Measurements from ENCODE around the gene GFRA4.

Gene GFRA4

GRCh38 chr20:3673221-3674070 is 10.2 kb upstream of the GFRA4 start:
- no peak for ATAC-seq

- ATAC-seq = no peak
Measured at GRCh38 chr20:3672547-3673171, 9.5 kb upstream of the GFRA4 start.

- no peak for ATAC-seq
Measured at GRCh38 chr20:3671986-3672546, 8.9 kb upstream of the GFRA4 start.

- ATAC-seq = no peak
Measured at GRCh38 chr20:3670945-3671344, 7.7 kb upstream of the GFRA4 start.

GRCh38 chr20:3670511-3670910 is 7.3 kb upstream of the GFRA4 start:
- no peak for ATAC-seq

GRCh38 chr20:3669710-3670367 is 6.6 kb upstream of the GFRA4 start:
- no peak for ATAC-seq

- ATAC-seq = no peak
Measured at GRCh38 chr20:3667434-3668037, 4.3 kb upstream of the GFRA4 start.

- no peak for ATAC-seq
Measured at GRCh38 chr20:3663858-3664257, 659 bp upstream of the GFRA4 start.

- no peak for ATAC-seq
Measured at GRCh38 chr20:3661814-3662665, 1.2 kb downstream of the GFRA4 start.

GRCh38 chr20:3661060-3661813 is 2.0 kb downstream of the GFRA4 start:
- no peak for ATAC-seq

GRCh38 chr20:3660262-3661059 is 2.7 kb downstream of the GFRA4 start:
- no peak for ATAC-seq

GRCh38 chr20:3659492-3660261 is 3.5 kb downstream of the GFRA4 start:
- ATAC-seq = no peak

- peak; percentile 39 to 60 for ATAC-seq
Measured at GRCh38 chr20:3658716-3659491, 4.3 kb downstream of the GFRA4 start.

- ATAC-seq = no peak
Measured at GRCh38 chr20:3658019-3658715, 5.0 kb downstream of the GFRA4 start.

GRCh38 chr20:3655131-3655405 is 8.1 kb downstream of the GFRA4 start:
- ATAC-seq = no peak

- no peak for ATAC-seq
Measured at GRCh38 chr20:3654326-3655130, 8.7 kb downstream of the GFRA4 start.

GRCh38 chr20:3653921-3654320 is 9.3 kb downstream of the GFRA4 start:
- no peak for ATAC-seq

Measured in activated CD4-positive, CD25-positive, alpha-beta regulatory T cell treated with anti-CD3 and anti-CD28 coated beads, Interleukin-2, amount 50 U/mL, for 24 hours (primary cell).